B cell (primary cell): ENCODE measurements around the gene NGEF. TPM values are rescaled to one million over a fixed set of nuclear protein-coding genes. Genes with fewer than 3 reads are reported as not detected.

Experiments
- ATAC-seq: fragments of 200-7000 bp; cut with Tn5 transposase; one replicate; pipeline ENCODE4 v1.10.0; 2021; ENCODE audit warnings: low read depth, mild to moderate bottlenecking, moderate number of reproducible peaks, moderate library complexity
- CTCF ChIA-PET: fragments of 350-600 bp; sonication (Branson Sonifier 250); formaldehyde crosslinking; loops from one replicate; lab custom pipeline; 2021; ENCODE audit warnings: antibody characterized with exemption, inconsistent platforms; lab: Charles Lee
- POLR2A ChIA-PET: fragments of 350-600 bp; sonication (Branson Sonifier 250); formaldehyde crosslinking; loops from one replicate; lab custom pipeline; 2021; ENCODE audit warnings: antibody characterized with exemption; lab: Charles Lee
- DNase-seq: peaks from one replicate; pipeline ENCODE4 v3.0.0; 2013
- H2AFZ ChIP-seq: 2 replicates; pipeline ENCODE4 v1.6.1; 2012; ENCODE audit warnings: mild to moderate bottlenecking, low read depth, low read length; ENCODE audit not compliant: insufficient read depth, poor library complexity, severe bottlenecking
- H3K27ac ChIP-seq, 2 donors: 1 replicate in 1 of 2; 2 replicates in 1 of 2; pipeline ENCODE4 v1.5.1; 2012 to 2013; ENCODE audit warnings: low read length in 2 of 2, mild to moderate bottlenecking in 2 of 2, moderate library complexity in 1 of 2
- H3K27me3 ChIP-seq, 4 experiments: fragments of 200-600 bp in 1 of 4; sonication (generic) in 1 of 4; replicated peaks in 1 of 4; 1 replicate in 2 of 4; 2 replicates in 2 of 4; pipeline versions ENCODE4 v1.6.1 to v1.7.0; 2013 to 2016; ENCODE audit warnings: low read length in 3 of 4, mild to moderate bottlenecking in 2 of 4, mixed read lengths in 1 of 4, moderate library complexity in 1 of 4; ENCODE audit not compliant: insufficient read depth in 4 of 4, control insufficient read depth in 3 of 4; ENCODE audit errors: control extremely low read depth in 1 of 4
- H3K36me3 ChIP-seq, 2 experiments: replicated peaks in 1 of 2; 1 replicate in 1 of 2; 2 replicates in 1 of 2; pipeline versions ENCODE4 v1.6.1 to v1.7.1; 2013; ENCODE audit warnings: low read length in 1 of 2; ENCODE audit not compliant: insufficient read depth in 2 of 2, control insufficient read depth in 1 of 2; ENCODE audit errors: control extremely low read depth in 1 of 2, extremely low read depth in 1 of 2
- H3K4me1 ChIP-seq, 2 donors: fragments of 200-600 bp in 1 of 2; sonication (generic) in 1 of 2; 1 replicate in 1 of 2; 2 replicates in 1 of 2; pipeline versions ENCODE4 v1.5.1 to v1.6.1; 2013 to 2017; ENCODE audit warnings: low read length in 2 of 2; ENCODE audit not compliant: control insufficient read depth in 2 of 2, insufficient read depth in 2 of 2
- H3K4me2 ChIP-seq: replicated peaks from 2 replicates; pipeline ENCODE3; 2012; ENCODE audit warnings: mild to moderate bottlenecking, low read depth, low read length; ENCODE audit not compliant: poor library complexity, severe bottlenecking
- H3K4me3 ChIP-seq, 5 experiments: fragments of 200-600 bp in 1 of 5; sonication (generic) in 1 of 5; 1 replicate in 3 of 5; 2 replicates in 2 of 5; pipeline versions ENCODE4 v1.5.1 to v1.7.0; 2011 to 2016; ENCODE audit warnings: low read length in 4 of 5, mild to moderate bottlenecking in 4 of 5, low read depth in 2 of 5, control low read depth in 1 of 5, moderate library complexity in 1 of 5; ENCODE audit not compliant: insufficient read depth in 1 of 5; ENCODE audit errors: control extremely low read depth in 1 of 5, extremely low read depth in 1 of 5
- H3K79me2 ChIP-seq: fragments of 200-600 bp; sonication (generic); one replicate; pipeline ENCODE4 v1.6.0; 2016; ENCODE audit warnings: low read length; ENCODE audit not compliant: control insufficient read depth, insufficient read depth
- H3K9ac ChIP-seq: fragments of 200-600 bp; sonication (generic); 2 replicates; pipeline ENCODE4 v1.6.1; 2017; ENCODE audit warnings: mild to moderate bottlenecking, low read length, moderate library complexity
- H3K9me3 ChIP-seq, 3 donors: one replicate each; pipeline versions ENCODE4 v1.6.1 to v1.7.1; 2013; ENCODE audit warnings: low read length in 2 of 3; ENCODE audit not compliant: control insufficient read depth in 2 of 3, insufficient read depth in 1 of 3; ENCODE audit errors: control extremely low read depth in 1 of 3
- H4K20me1 ChIP-seq: 2 replicates; pipeline ENCODE4 v1.6.0; 2012; ENCODE audit warnings: mild to moderate bottlenecking, low read length; ENCODE audit not compliant: insufficient read depth, control insufficient read depth, poor library complexity, severe bottlenecking
- H3K27ac Mint-ChIP-seq: one replicate; pipeline ENCODE4 v1.8.0; 2021; ENCODE audit warnings: mixed read lengths
- H3K27me3 Mint-ChIP-seq: one replicate; pipeline ENCODE4 v1.8.0; 2021; ENCODE audit warnings: mixed read lengths
- H3K4me1 Mint-ChIP-seq: one replicate; pipeline ENCODE4 v1.8.0; 2021; ENCODE audit warnings: mixed read lengths
- H3K4me3 Mint-ChIP-seq: one replicate; pipeline ENCODE4 v1.8.0; 2021; ENCODE audit warnings: mixed read lengths
- H3K9me3 Mint-ChIP-seq: one replicate; pipeline ENCODE4 v1.8.0; 2022; ENCODE audit warnings: mixed read lengths; ENCODE audit not compliant: insufficient read depth
- CTCF ChIP-seq: fragments of 200-600 bp; IDR thresholded peaks from one replicate; pipeline ENCODE4 v1.8.0; 2022; ENCODE audit warnings: antibody characterized with exemption, mild to moderate bottlenecking
- EZH2 ChIP-seq: IDR thresholded peaks from 2 replicates; pipeline ENCODE4 v1.6.1; 2012; ENCODE audit warnings: borderline replicate concordance, low read depth, mild to moderate bottlenecking, moderate library complexity, low read length; ENCODE audit not compliant: insufficient read depth, poor library complexity, severe bottlenecking
- WGBS: methylation state at CpG from one replicate; pipeline ENCODE4 v1.1.5; 2013; ENCODE audit warnings: missing lambda C conversion rate; ENCODE audit not compliant: insufficient coverage; 5-methylcytosine and 5-hydroxymethylcytosine counted together
- intact Hi-C: fragments of 100-400 bp; cut with micrococcal nuclease; formaldehyde crosslinking; loops from one replicate; pipeline ENCODE4 v1.10.0; 2022
- polyA plus RNA-seq: library from polyadenylated mRNA; depleted of rRNA; stranded (reverse); fragments of >200 nt; gene quantifications from 2 replicates; pipeline ENCODE4 v1.2.3, GENCODE V29; 2012
- total RNA-seq, 2 donors: library from RNA; stranded (reverse); fragments of 120-200 nt in 1 of 2; gene quantifications; 1 replicate in 1 of 2; 2 replicates in 1 of 2; pipeline versions ENCODE4 v1.2.3 to v1.2.4, GENCODE V29; 2013 to 2022

Gene NGEF
- total and polyA plus RNA-seq, 2 donors (not counting 1 experiment from before 2014, with no cell fraction given), result not detected

GRCh38 chr2:233000886-233001750 lies 11.9 kb downstream of the NGEF start:
- Mint-ChIP-seq H3K27me3 (peaks cover 3% of the 10 kb centered on the region), H3K27ac (no peak overlapping the region), H3K9me3 (no peaks in the 10 kb centered on the region), H3K4me1 (no peaks in the 10 kb centered on the region), H3K4me3 (no peak overlapping the region)
- WGBS, result 95% methylated on average over 13 of the region's 20 CpGs
- H3K4me3 ChIP-seq, result no peak overlapping the region
- TF ChIP-seq EZH2 (no peak), CTCF (no peak)
- ChIA-PET CTCF (no interaction called here), POLR2A (no interaction called here)
- H3K27me3 ChIP-seq, result no peaks in the 10 kb centered on the region
- no peaks in the 10 kb centered on the region for H3K36me3 ChIP-seq
- H3K9ac ChIP-seq, result no peak overlapping the region
- no peak overlapping the region for H3K27ac ChIP-seq
- DNase-seq, result no peak
- H3K4me2 ChIP-seq, result no peak overlapping the region
- no peak for ATAC-seq
- no peaks in the 10 kb centered on the region for H3K4me1 ChIP-seq
- H2AFZ ChIP-seq, result no peak overlapping the region
- no peaks in the 10 kb centered on the region for H3K79me2 ChIP-seq
- no peaks in the 10 kb centered on the region for H4K20me1 ChIP-seq
- H3K9me3 ChIP-seq, result peaks cover 0 to 6% (median 0%) of the 10 kb centered on the region in 3 donors
- intact Hi-C loops, result no loop called here

- CTCF ChIA-PET, result no interaction called here
- Histone ChIP-seq H3K27me3 (no peaks in the 10 kb centered on the region), H4K20me1 (no peaks in the 10 kb centered on the region), H3K9ac (no peak overlapping the region), H3K79me2 (no peaks in the 10 kb centered on the region), H2AFZ (no peak overlapping the region), H3K9me3 (peaks cover 0 to 8% (median 0%) of the 10 kb centered on the region in 3 donors), H3K4me3 (no peak overlapping the region), H3K4me2 (no peak overlapping the region), H3K27ac (no peak overlapping the region), H3K36me3 (no peaks in the 10 kb centered on the region), H3K4me1 (no peaks in the 10 kb centered on the region)
- no peak for TF ChIP-seq CTCF
- no peak for TF ChIP-seq EZH2
- no peak overlapping the region for H3K27ac Mint-ChIP-seq
- POLR2A ChIA-PET, result no interaction called here
- intact Hi-C loops, result no loop called here
- H3K27me3 Mint-ChIP-seq, result no peaks in the 10 kb centered on the region
- DNase-seq, result no peak
- no peaks in the 10 kb centered on the region for H3K4me1 Mint-ChIP-seq
- H3K4me3 Mint-ChIP-seq, result no peak overlapping the region
- no peak for ATAC-seq
- no peaks in the 10 kb centered on the region for H3K9me3 Mint-ChIP-seq
- WGBS, result 99% methylated on average over 7 of the region's 7 CpGs
These were observed 13.7 kb downstream of the NGEF start for GRCh38 chr2:232999354-232999753.
